Lung (tissue), 16 donors: ENCODE measurements around the gene IQCF6. TPM values are rescaled to one million over a fixed set of nuclear protein-coding genes. Genes with fewer than 3 reads are reported as not detected.

Experiments
- ATAC-seq: fragments of 200-7000 bp; cut with Tn5 transposase; one replicate; pipeline ENCODE4 v1.9.1; 2020; ENCODE audit warnings: moderate number of reproducible peaks; ENCODE audit not compliant: insufficient read depth, low FRiP score
- DNase-seq, 3 donors: peaks; one replicate each; pipeline ENCODE4 v3.0.0-alpha.2; 2013 to 2017
- H3K27ac ChIP-seq, 2 donors: one replicate each; pipeline ENCODE4 v1.5.1; 2013; ENCODE audit warnings: mild to moderate bottlenecking in 2 of 2, moderate library complexity in 2 of 2, control low read depth in 1 of 2, inconsistent platforms in 1 of 2, low read depth in 1 of 2, low read length in 1 of 2
- H3K27me3 ChIP-seq, 3 donors: one replicate each; pipeline ENCODE4 v1.5.1; 2013; ENCODE audit warnings: low read length in 2 of 3; ENCODE audit not compliant: control insufficient read depth in 3 of 3, insufficient read depth in 3 of 3
- H3K36me3 ChIP-seq, 4 donors: one replicate each; pipeline ENCODE4 v1.5.1; 2013; ENCODE audit warnings: low read length in 4 of 4, mild to moderate bottlenecking in 1 of 4, moderate library complexity in 1 of 4; ENCODE audit not compliant: control insufficient read depth in 4 of 4, insufficient read depth in 4 of 4
- H3K4me1 ChIP-seq, 5 donors: one replicate each; pipeline ENCODE4 v1.5.1; 2013; ENCODE audit warnings: low read length in 5 of 5, mild to moderate bottlenecking in 2 of 5, moderate library complexity in 1 of 5; ENCODE audit not compliant: control insufficient read depth in 5 of 5, insufficient read depth in 5 of 5
- H3K4me3 ChIP-seq: one replicate; pipeline ENCODE4 v1.5.1; 2013; ENCODE audit warnings: mild to moderate bottlenecking, control low read depth, moderate library complexity
- H3K9ac ChIP-seq, 2 donors: one replicate each; pipeline ENCODE4 v1.5.1; 2013; ENCODE audit warnings: low read length in 2 of 2, control low read depth in 1 of 2; ENCODE audit not compliant: insufficient read depth in 1 of 2
- H3K9me3 ChIP-seq, 4 donors: one replicate each; pipeline ENCODE4 v1.5.1; 2013; ENCODE audit warnings: low read length in 3 of 4, mild to moderate bottlenecking in 1 of 4, moderate library complexity in 1 of 4; ENCODE audit not compliant: control insufficient read depth in 4 of 4, insufficient read depth in 3 of 4
- WGBS, 2 donors: extraction: QIAGEN DNeasy Blood & Tissue Kit; methylation state at CpG; one replicate each; pipeline ENCODE4 v1.1.7; 2013; 5-methylcytosine and 5-hydroxymethylcytosine counted together
- long read RNA-seq, 5 donors: transcript quantifications; one replicate each; lab custom pipeline, GENCODE V29; 2026
- polyA plus RNA-seq, 2 donors: library from polyadenylated mRNA; stranded (reverse); fragments of 200-250 nt; gene quantifications; one replicate each; pipeline ENCODE4 v1.2.1, GENCODE V29; 2013
- total RNA-seq, 2 donors: library from RNA; depleted of rRNA in 1 of 2; stranded (reverse); fragments of >200 nt in 1 of 2; gene quantifications; one replicate each; pipeline ENCODE4 v1.2.1, GENCODE V29; 2014 to 2021
- TF ChIP-seq, protein P1 (sequence below): IDR thresholded peaks from 2 replicates; pipeline ENCODE4 v1.5.1; 2012; ENCODE audit warnings: mild to moderate bottlenecking; ENCODE audit errors: control extremely low read depth, extremely low read depth
- donor health status: control.
- donor health status: control.
- donor health status: Bipolar disorder and iron deficiency.
- donor health status: healthy.
- donor health status: DM: yes; HTN: yes; CAD: no.

Gene IQCF6
- total RNA-seq, result not detected
- polyA plus RNA-seq, result not detected
- long read RNA-seq, donor 1, result 0 reads
- long read RNA-seq, donor 2, result 0 reads
- long read RNA-seq, donor 3, result 0 reads
- long read RNA-seq, donor 4, result 0 reads
- long read RNA-seq, donor 5, result 0 reads

DNA sequence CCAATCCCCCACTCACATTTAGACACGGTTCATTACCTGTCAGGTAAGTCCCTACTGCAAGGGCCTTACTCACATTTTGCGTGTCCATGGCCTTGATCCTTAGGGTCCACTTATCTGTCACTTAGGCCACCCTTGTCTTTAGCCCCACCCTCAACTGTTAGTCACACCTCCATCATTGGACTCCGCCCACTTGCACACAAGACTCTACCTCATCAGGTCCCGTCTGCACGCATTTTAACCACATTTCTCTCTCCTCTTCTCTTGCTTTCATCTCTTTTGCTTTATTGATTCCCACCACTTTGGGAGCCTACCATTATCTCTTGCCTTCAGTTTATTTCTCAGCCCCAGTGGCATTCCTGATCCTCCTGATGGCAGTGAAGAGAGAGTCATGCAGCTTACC, at the start of gene IQCF6:
Gene IQCF6 (minus strand): TSS at position 101 of the 400 bp plus-strand sequence. CDS start 13 bp downstream, at position 88.
- TF ChIP-seq, protein P1, sequence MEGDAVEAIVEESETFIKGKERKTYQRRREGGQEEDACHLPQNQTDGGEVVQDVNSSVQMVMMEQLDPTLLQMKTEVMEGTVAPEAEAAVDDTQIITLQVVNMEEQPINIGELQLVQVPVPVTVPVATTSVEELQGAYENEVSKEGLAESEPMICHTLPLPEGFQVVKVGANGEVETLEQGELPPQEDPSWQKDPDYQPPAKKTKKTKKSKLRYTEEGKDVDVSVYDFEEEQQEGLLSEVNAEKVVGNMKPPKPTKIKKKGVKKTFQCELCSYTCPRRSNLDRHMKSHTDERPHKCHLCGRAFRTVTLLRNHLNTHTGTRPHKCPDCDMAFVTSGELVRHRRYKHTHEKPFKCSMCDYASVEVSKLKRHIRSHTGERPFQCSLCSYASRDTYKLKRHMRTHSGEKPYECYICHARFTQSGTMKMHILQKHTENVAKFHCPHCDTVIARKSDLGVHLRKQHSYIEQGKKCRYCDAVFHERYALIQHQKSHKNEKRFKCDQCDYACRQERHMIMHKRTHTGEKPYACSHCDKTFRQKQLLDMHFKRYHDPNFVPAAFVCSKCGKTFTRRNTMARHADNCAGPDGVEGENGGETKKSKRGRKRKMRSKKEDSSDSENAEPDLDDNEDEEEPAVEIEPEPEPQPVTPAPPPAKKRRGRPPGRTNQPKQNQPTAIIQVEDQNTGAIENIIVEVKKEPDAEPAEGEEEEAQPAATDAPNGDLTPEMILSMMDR, result no peak
- ATAC-seq, result no peak
- Histone ChIP-seq H3K4me1 (peaks cover 0 to 5% (median 0%) of the 10 kb centered on the region in 5 donors), H3K36me3 (no peaks in the 10 kb centered on the region), H3K4me3 (no peak within 1 kb of the TSS), H3K9ac (no peak within 1 kb of the TSS), H3K9me3 (peaks cover 0 to 7% (median 0%) of the 10 kb centered on the region in 4 donors), H3K27me3 (peaks cover 0 to 2% (median 0%) of the 10 kb centered on the region in 3 donors), H3K27ac (no peak within 1 kb of the TSS)
- WGBS, 2 donors, result 93 to 96% methylated on average over 5 of the region's 5 CpGs
- DNase-seq, result no peak

DNA sequence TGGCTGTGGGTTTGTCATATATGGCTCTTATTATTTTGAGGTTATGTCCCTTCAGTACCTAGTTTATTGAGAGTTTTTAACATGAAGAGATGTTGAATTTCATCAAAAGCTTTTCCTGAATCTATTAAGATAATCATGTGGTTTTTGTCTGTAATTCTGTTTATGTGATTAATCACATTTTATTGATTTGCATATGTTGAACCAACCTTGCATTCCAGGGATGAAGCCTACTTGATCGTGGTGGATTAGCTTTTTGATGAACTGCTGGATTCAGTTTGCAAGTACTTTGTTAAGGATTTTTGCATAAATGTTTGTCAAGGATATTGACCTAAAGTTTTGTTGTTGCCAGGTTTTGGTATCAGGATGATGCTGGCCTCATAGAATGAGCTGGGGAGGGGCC, 49.3 kb upstream of the IQCF6 start:
- TF ChIP-seq, protein P1, result no peak
- 82 to 83% methylated on average over 1 of the region's 1 CpG for WGBS, 2 donors
- ATAC-seq (no peak), DNase-seq (no peak)
- H3K36me3 ChIP-seq, result no peaks in the 10 kb centered on the region
- H3K9me3 ChIP-seq, result peaks cover 0 to 16% (median 6%) of the 10 kb centered on the region in 4 donors
- no peak overlapping the region for H3K9ac ChIP-seq
- no peaks in the 10 kb centered on the region for H3K4me1 ChIP-seq
- H3K4me3 ChIP-seq, result no peak overlapping the region
- H3K27ac ChIP-seq, result no peak overlapping the region
- no peaks in the 10 kb centered on the region for H3K27me3 ChIP-seq

DNA sequence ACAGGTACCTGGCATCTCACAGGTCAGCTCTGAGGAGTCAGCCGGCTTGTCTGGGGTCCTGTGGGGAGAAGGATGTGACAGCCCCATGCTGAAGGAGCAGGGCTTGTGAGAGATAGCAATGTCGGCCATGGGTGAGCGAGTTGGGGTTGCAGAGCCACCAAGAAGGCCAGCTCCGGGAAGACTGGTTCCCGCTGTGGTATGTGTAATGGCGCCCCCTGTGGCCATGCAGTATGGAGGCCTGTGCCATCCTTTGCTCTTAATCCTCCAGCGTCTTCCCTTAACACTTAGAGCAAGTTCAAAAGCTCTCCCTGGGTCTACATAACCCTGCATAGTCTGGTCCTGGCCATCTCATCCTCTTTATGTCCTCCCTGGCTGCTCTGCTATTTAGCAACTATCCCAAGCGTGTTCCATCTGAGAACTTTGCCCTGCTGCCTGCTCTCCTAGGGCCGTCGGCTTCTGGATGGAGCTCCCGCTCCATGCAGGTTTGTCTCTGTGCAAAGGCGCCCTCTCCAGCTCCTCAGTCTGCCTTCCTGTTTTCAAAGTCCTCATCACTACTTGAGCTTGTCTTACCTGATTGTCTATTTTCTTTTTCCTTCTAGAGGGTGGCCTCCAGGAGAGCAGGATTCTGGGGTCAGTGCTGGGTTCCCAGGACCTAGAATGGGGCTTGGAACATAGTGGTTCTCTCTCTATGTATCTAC, 40.8 kb upstream of the IQCF6 start:
- no peak overlapping the region for H3K27ac ChIP-seq
- TF ChIP-seq, protein P1, result no peak
- no peak for ATAC-seq
- H3K9ac ChIP-seq, result no peak overlapping the region
- 52 to 57% methylated on average over 12 of the region's 12 CpGs for WGBS, 2 donors
- no peaks in the 10 kb centered on the region for H3K36me3 ChIP-seq
- DNase-seq, result no peak
- peaks cover 0 to 5% (median 0%) of the 10 kb centered on the region in 4 donors for H3K9me3 ChIP-seq
- H3K4me3 ChIP-seq, result no peak overlapping the region
- peaks cover 0 to 3% (median 0%) of the 10 kb centered on the region in 3 donors for H3K27me3 ChIP-seq
- no peaks in the 10 kb centered on the region for H3K4me1 ChIP-seq
